ENCODE results near the gene PXDN. TPM values are rescaled to one million over a fixed set of nuclear protein-coding genes. Genes with fewer than 3 reads are reported as not detected.
A peak's percentile ranks its signal among the peaks of the same experiment; 100 is the strongest.

PXDN gene
- polyA plus RNA-seq, 4 donors = 154 to 191 (median 170) TPM

GRCh38 chr2:1755436-1756191 lies 11.3 kb upstream of the PXDN start:
- DNase-seq (ENCODE audit: low read depth in 4 of 4, low spot score in 2 of 4) = peak in 1 of 4 donors; percentile 61

GRCh38 chr2:1754461-1755170 lies 10.3 kb upstream of the PXDN start:
- DNase-seq (ENCODE audit: low read depth in 4 of 4, low spot score in 2 of 4) = no peak

GRCh38 chr2:1754046-1754445 lies 9.7 kb upstream of the PXDN start:
- DNase-seq (ENCODE audit: low read depth in 4 of 4, low spot score in 2 of 4) = no peak

- DNase-seq (ENCODE audit: low read depth in 4 of 4, low spot score in 2 of 4) = no peak
Observed at GRCh38 chr2:1752751-1753150, 8.4 kb upstream of the PXDN start.

GRCh38 chr2:1751767-1752725 lies 7.7 kb upstream of the PXDN start:
- no peak for DNase-seq (ENCODE audit: low read depth in 4 of 4, low spot score in 2 of 4)

GRCh38 chr2:1750933-1751766 lies 6.8 kb upstream of the PXDN start:
- peak in 1 of 4 donors; percentile 68 for DNase-seq (ENCODE audit: low read depth in 4 of 4, low spot score in 2 of 4)

GRCh38 chr2:1750270-1750932 lies 6.1 kb upstream of the PXDN start:
- DNase-seq (ENCODE audit: low read depth in 4 of 4, low spot score in 2 of 4) = no peak

- DNase-seq (ENCODE audit: low read depth in 4 of 4, low spot score in 2 of 4) = no peak
Observed at GRCh38 chr2:1749489-1750119, 5.3 kb upstream of the PXDN start.

GRCh38 chr2:1748741-1749488 lies 4.6 kb upstream of the PXDN start:
- DNase-seq (ENCODE audit: low read depth in 4 of 4, low spot score in 2 of 4) = no peak

GRCh38 chr2:1748176-1748740 lies 3.9 kb upstream of the PXDN start:
- no peak for DNase-seq (ENCODE audit: low read depth in 4 of 4, low spot score in 2 of 4)

- DNase-seq (ENCODE audit: low read depth in 4 of 4, low spot score in 2 of 4) = no peak
Observed at GRCh38 chr2:1747065-1747941, 3.0 kb upstream of the PXDN start.

GRCh38 chr2:1746174-1747064 lies 2.1 kb upstream of the PXDN start:
- DNase-seq (ENCODE audit: low read depth in 4 of 4, low spot score in 2 of 4) = no peak

- no peak for DNase-seq (ENCODE audit: low read depth in 4 of 4, low spot score in 2 of 4)
Observed at GRCh38 chr2:1745171-1746023, 1.1 kb upstream of the PXDN start.

GRCh38 chr2:1744151-1744445 lies 217 bp downstream of the PXDN start:
- DNase-seq (ENCODE audit: low read depth in 4 of 4, low spot score in 2 of 4) = no peak

GRCh38 chr2:1743396-1744150 lies 742 bp downstream of the PXDN start:
- DNase-seq (ENCODE audit: low read depth in 4 of 4, low spot score in 2 of 4) = no peak

All from left renal cortex interstitium (tissue), 4 donors.